ENCODE data around the gene SMOC1.

DNA sequence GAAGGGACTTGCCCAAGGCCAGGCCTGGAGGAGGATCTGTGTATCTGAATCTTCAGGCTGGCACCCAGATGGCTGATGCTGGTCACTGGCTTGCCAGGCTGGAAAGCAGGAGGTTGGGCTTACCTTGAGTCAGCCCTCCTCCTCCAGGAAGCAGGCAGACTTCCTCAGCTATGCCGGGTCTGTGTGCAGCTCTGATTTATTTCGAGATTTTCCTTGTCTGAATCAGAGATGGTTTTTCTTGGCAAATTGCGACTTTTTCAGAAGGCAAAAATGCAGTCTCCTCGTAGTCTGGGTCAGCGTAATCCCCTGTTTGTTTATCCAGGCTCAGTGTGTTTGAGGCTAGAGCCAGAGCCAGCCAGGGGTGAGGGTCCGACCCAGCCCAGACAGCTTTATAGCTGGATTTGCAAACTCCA lies 48.9 kb downstream of the SMOC1 start:
- TF ChIP-seq, protein P1, sequence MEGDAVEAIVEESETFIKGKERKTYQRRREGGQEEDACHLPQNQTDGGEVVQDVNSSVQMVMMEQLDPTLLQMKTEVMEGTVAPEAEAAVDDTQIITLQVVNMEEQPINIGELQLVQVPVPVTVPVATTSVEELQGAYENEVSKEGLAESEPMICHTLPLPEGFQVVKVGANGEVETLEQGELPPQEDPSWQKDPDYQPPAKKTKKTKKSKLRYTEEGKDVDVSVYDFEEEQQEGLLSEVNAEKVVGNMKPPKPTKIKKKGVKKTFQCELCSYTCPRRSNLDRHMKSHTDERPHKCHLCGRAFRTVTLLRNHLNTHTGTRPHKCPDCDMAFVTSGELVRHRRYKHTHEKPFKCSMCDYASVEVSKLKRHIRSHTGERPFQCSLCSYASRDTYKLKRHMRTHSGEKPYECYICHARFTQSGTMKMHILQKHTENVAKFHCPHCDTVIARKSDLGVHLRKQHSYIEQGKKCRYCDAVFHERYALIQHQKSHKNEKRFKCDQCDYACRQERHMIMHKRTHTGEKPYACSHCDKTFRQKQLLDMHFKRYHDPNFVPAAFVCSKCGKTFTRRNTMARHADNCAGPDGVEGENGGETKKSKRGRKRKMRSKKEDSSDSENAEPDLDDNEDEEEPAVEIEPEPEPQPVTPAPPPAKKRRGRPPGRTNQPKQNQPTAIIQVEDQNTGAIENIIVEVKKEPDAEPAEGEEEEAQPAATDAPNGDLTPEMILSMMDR (IDR thresholded peaks at IDR 0.05) = no peak
- TF ChIP-seq ZFX (IDR thresholded peaks at IDR 0.05; ENCODE audit: borderline replicate concordance) = no peak
